HepG2 (cell line): ENCODE measurements around the gene UBE2G2. TPM values are rescaled to one million over a fixed set of nuclear protein-coding genes. Genes with fewer than 3 reads are reported as not detected.

Experiments
- ATAC-seq: fragments of 200-7000 bp; cut with Tn5 transposase; 3 replicates; pipeline ENCODE4 v1.9.1; 2020; ENCODE audit warnings: mild to moderate bottlenecking, moderate library complexity
- BruUV-seq: library from RNA; stranded (reverse); fragments of 400-500 nt; replicated peaks from 2 replicates; lab custom pipeline; 2021; lab: Mats Ljungman, UMichigan
- CTCF ChIA-PET: fragments of 300-600 bp; formaldehyde crosslinking; extraction: SDS; loops from one replicate; lab custom pipeline; 2021; ENCODE audit warnings: low total read pairs, inconsistent platforms, low intra/inter-chr PET ratio; lab: Yijun Ruan, JAX
- POLR2A ChIA-PET: fragments of 350-600 bp; sonication (Branson Sonifier 250); formaldehyde crosslinking; loops from one replicate; lab custom pipeline; 2020; ENCODE audit warnings: antibody characterized with exemption, inconsistent platforms; lab: Yijun Ruan, JAX
- DNase-seq: peaks from one replicate; pipeline ENCODE4 v3.0.0-alpha.2; 2015; ENCODE audit warnings: low spot score
- FAIRE-seq: peaks from 3 replicates; lab custom pipeline; 2011; peaks lifted over from hg19 to GRCh38; lab: Jason Lieb, UNC
- H2AFZ ChIP-seq: one replicate; pipeline ENCODE4 v1.6.1; 2011; ENCODE audit warnings: low read length, inconsistent platforms
- H3K27ac ChIP-seq: fragments of 300-600 bp; 3 replicates; pipeline ENCODE4 v1.8.0; 2011; ENCODE audit warnings: mixed run types, mild to moderate bottlenecking, mixed read lengths, low read length, inconsistent platforms; ENCODE audit not compliant: insufficient read depth; ENCODE audit errors: extremely low read length
- H3K27me3 ChIP-seq, 2 experiments: fragments of 200-600 bp in 1 of 2; 2 replicates in 1 of 2; 3 replicates in 1 of 2; pipeline versions ENCODE4 v1.6.0 to v1.8.0; 2011; ENCODE audit warnings: low read length in 2 of 2, mild to moderate bottlenecking in 2 of 2, moderate library complexity in 2 of 2, inconsistent platforms in 1 of 2; ENCODE audit not compliant: insufficient read depth in 2 of 2, control insufficient read depth in 1 of 2
- H3K36me3 ChIP-seq, 2 experiments: fragments of 200-600 bp in 1 of 2; replicated peaks in 1 of 2; 2 replicates in 1 of 2; 3 replicates in 1 of 2; pipeline versions ENCODE4 v1.5.1 to v1.8.0; 2011; ENCODE audit warnings: low read length in 2 of 2, inconsistent platforms in 1 of 2; ENCODE audit not compliant: insufficient read depth in 2 of 2, control insufficient read depth in 1 of 2
- H3K4me1 ChIP-seq: 2 replicates; pipeline ENCODE4 v1.5.1; 2012; ENCODE audit warnings: low read length, inconsistent platforms; ENCODE audit not compliant: insufficient read depth
- H3K4me2 ChIP-seq: 2 replicates; pipeline ENCODE4 v1.6.0; 2011; ENCODE audit warnings: low read depth, low read length, inconsistent platforms
- H3K4me3 ChIP-seq, 3 experiments: fragments of 200-600 bp in 1 of 3; sonication (generic), shearing (Covaris generic) in 1 of 3; replicated peaks in 1 of 3; 2 replicates each; pipeline ENCODE4 v1.5.1; 2011 to 2016; ENCODE audit warnings: low read length in 3 of 3, inconsistent platforms in 2 of 3, low read depth in 2 of 3, mild to moderate bottlenecking in 2 of 3, control low read depth in 1 of 3, mixed read lengths in 1 of 3; ENCODE audit not compliant: insufficient read depth in 1 of 3
- H3K79me2 ChIP-seq: one replicate; pipeline ENCODE4 v1.6.1; 2011; ENCODE audit warnings: low read length, inconsistent platforms; ENCODE audit not compliant: insufficient read depth
- H3K9ac ChIP-seq: 2 replicates; pipeline ENCODE4 v1.6.0; 2011; ENCODE audit warnings: mild to moderate bottlenecking, low read depth, low read length, inconsistent platforms; ENCODE audit not compliant: insufficient read depth
- H3K9me3 ChIP-seq: 2 replicates; pipeline ENCODE4 v1.5.1; 2012; ENCODE audit warnings: mild to moderate bottlenecking, low read length
- H4K20me1 ChIP-seq: 2 replicates; pipeline ENCODE4 v1.6.0; 2011; ENCODE audit warnings: inconsistent platforms, mild to moderate bottlenecking, low read length, moderate library complexity; ENCODE audit not compliant: insufficient read depth
- DR1 ChIP-seq: sonication (generic); formaldehyde crosslinking; IDR thresholded peaks from 2 replicates; pipeline ENCODE4 v1.8.0; 2021; ENCODE audit warnings: mild to moderate bottlenecking, missing genetic modification reagents, inconsistent platforms
- GABPA ChIP-seq, 2 experiments: IDR thresholded peaks; 2 replicates each; pipeline ENCODE4 v1.6.1; 2011 to 2016; ENCODE audit warnings: low read depth in 2 of 2, low read length in 1 of 2, missing biosample characterization in 1 of 2, missing genetic modification characterization in 1 of 2
- GATAD1 ChIP-seq: IDR thresholded peaks from 2 replicates; pipeline ENCODE4 v1.6.1; 2016; ENCODE audit warnings: missing genetic modification reagents, missing compliant biosample characterization
- KMT2B ChIP-seq: IDR thresholded peaks from 2 replicates; pipeline ENCODE4 v1.6.1; 2016; ENCODE audit warnings: missing genetic modification reagents, missing compliant biosample characterization
- NCOA2 ChIP-seq: sonication (generic); formaldehyde crosslinking; IDR thresholded peaks from 2 replicates; pipeline ENCODE4 v1.8.0; 2022; ENCODE audit warnings: inconsistent platforms
- SAP130 ChIP-seq: IDR thresholded peaks from 2 replicates; pipeline ENCODE4 v1.6.1; 2016; ENCODE audit warnings: low read depth
- SNAI1 ChIP-seq: sonication (generic); formaldehyde crosslinking; IDR thresholded peaks from 2 replicates; pipeline ENCODE4 v1.5.0; 2020; ENCODE audit warnings: mild to moderate bottlenecking, missing genetic modification reagents, borderline replicate concordance
- STAG1 ChIP-seq: sonication (generic); formaldehyde crosslinking; IDR thresholded peaks from 2 replicates; pipeline ENCODE4 v1.4.0; 2020; ENCODE audit warnings: missing genetic modification reagents
- ZBTB38 ChIP-seq: sonication (generic); formaldehyde crosslinking; IDR thresholded peaks from 2 replicates; pipeline ENCODE4 v1.5.1; 2020; ENCODE audit warnings: mild to moderate bottlenecking, missing genetic modification reagents
- ZNF234 ChIP-seq: sonication (generic); formaldehyde crosslinking; conservative IDR thresholded peaks from 2 replicates; pipeline ENCODE4 v1.5.1; 2020; ENCODE audit warnings: mild to moderate bottlenecking, missing genetic modification reagents
- ZNF264 ChIP-seq: sonication (generic); formaldehyde crosslinking; IDR thresholded peaks from 2 replicates; pipeline ENCODE4 v1.4.0; 2020; ENCODE audit warnings: missing genetic modification reagents
- ZNF382 ChIP-seq: sonication (generic); formaldehyde crosslinking; IDR thresholded peaks from 2 replicates; pipeline ENCODE4 v1.5.0; 2020; ENCODE audit warnings: missing genetic modification reagents, mild to moderate bottlenecking, borderline replicate concordance
- ZNF670 ChIP-seq: sonication (generic); formaldehyde crosslinking; IDR thresholded peaks from 2 replicates; pipeline ENCODE4 v1.8.0; 2022; ENCODE audit warnings: mild to moderate bottlenecking, missing genetic modification reagents, borderline replicate concordance
- ZSCAN29 ChIP-seq: sonication (generic); formaldehyde crosslinking; conservative IDR thresholded peaks from 2 replicates; pipeline ENCODE4 v1.4.0; 2020; ENCODE audit warnings: mild to moderate bottlenecking, missing genetic modification reagents
- WGBS: methylation state at CpG from one replicate; pipeline ENCODE4 v1.1.6; 2017; ENCODE audit warnings: low lambda C conversion rate; 5-methylcytosine and 5-hydroxymethylcytosine counted together
- in situ Hi-C: cut with HindIII; loops from 2 replicates; pipeline ENCODE4 v1.10.0; 2017; ENCODE audit warnings: low pct_unique_long_range_greater_than_20kb; ENCODE audit not compliant: extremely low pct_ligation_motif_present
- intact Hi-C: fragments of 100-400 bp; cut with micrococcal nuclease; formaldehyde crosslinking; loops from one replicate; pipeline ENCODE4 v1.10.0; 2022; ENCODE audit not compliant: unreplicated experiment
- polyA plus RNA-seq, 8 experiments: library from polyadenylated mRNA; depleted of rRNA in 3 of 8; stranded (reverse) in 7 of 8; unstranded in 1 of 8; fragments of >200 nt; fragmentation: Illumina TruSeq in 4 of 8; extraction: Trizol in 4 of 8; gene quantifications; 2 replicates each; pipeline versions ENCODE4 v1.2.1 to v1.2.3, GENCODE V29; 2011 to 2016; ENCODE audit warnings: low read depth in 4 of 8, missing spikeins in 1 of 8, mixed read lengths in 1 of 8; ENCODE audit not compliant: insufficient read depth in 1 of 8
- total RNA-seq, 5 experiments: library from RNA; depleted of rRNA; stranded (reverse); fragments of >200 nt; fragmentation: Illumina TruSeq; extraction: Trizol; gene quantifications; 2 replicates each; pipeline ENCODE4 v1.2.3, GENCODE V29; 2016; ENCODE audit warnings: low read depth in 1 of 5
- TF ChIP-seq, protein P1 (sequence below): sonication (generic); formaldehyde crosslinking; IDR thresholded peaks from 2 replicates; pipeline ENCODE4 v1.5.0; 2020; ENCODE audit warnings: mild to moderate bottlenecking, missing genetic modification reagents, moderate library complexity
- TF ChIP-seq, protein P2 (sequence below): IDR thresholded peaks from 2 replicates; pipeline ENCODE4 v1.6.1; 2016; ENCODE audit warnings: missing compliant biosample characterization, missing genetic modification reagents, borderline replicate concordance

The UBE2G2 gene
- total and polyA plus RNA-seq, 2 of the 13 experiments (the other 11 are each of a cell fraction or from before 2014, with no cell fraction given) = 55.4 to 92.0 TPM

DNA sequence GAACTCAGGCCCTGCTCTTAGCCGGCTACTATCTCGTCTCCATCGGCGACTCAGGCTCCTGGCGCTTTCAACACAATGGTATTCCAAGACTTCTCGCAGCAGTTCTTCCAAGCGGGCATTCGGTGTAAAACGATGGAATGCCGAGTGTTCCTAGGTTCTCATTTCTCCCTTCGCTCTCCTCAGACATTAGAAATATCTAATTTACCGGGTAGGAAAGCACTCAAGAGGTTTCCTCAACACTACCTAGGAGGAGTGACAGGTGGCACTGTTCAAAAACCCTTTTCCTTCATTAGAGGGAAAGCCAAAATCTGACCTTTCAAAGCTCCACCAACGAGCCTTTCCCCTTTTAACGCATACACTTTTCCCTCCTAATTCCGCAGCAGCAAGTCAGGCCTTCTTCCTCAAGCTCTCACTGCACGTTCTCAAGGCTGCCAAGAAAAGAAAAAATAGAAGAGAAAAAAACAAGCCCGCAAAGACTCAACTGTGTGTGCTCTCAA, 601 bp downstream of the UBE2G2 start (continued):
- TF ChIP-seq GABPA (IDR thresholded peaks at IDR 0.05; ENCODE audit: low read depth, low read length) (no peak), GABPA (CRISPR knock-in tag; IDR thresholded peaks at IDR 0.05; ENCODE audit: low read depth) (0 out of 2 replicates have a peak, but pooled peaks have one; percentile 36), KMT2B (CRISPR knock-in tag) (no peak), DR1 (CRISPR knock-in tag) (no peak), ZNF670 (no peak), SNAI1 (CRISPR knock-in tag) (0 out of 2 replicates have a peak, but pooled peaks have one; percentile 4), ZSCAN29 (CRISPR knock-in tag) (0 out of 2 replicates have a peak, but pooled peaks have one; percentile 24), ZNF382 (CRISPR knock-in tag) (no peak), ZNF264 (CRISPR knock-in tag) (0 out of 2 replicates have a peak, but pooled peaks have one; percentile 27), STAG1 (CRISPR knock-in tag) (peak; percentile 34)
- TF ChIP-seq, protein P1, sequence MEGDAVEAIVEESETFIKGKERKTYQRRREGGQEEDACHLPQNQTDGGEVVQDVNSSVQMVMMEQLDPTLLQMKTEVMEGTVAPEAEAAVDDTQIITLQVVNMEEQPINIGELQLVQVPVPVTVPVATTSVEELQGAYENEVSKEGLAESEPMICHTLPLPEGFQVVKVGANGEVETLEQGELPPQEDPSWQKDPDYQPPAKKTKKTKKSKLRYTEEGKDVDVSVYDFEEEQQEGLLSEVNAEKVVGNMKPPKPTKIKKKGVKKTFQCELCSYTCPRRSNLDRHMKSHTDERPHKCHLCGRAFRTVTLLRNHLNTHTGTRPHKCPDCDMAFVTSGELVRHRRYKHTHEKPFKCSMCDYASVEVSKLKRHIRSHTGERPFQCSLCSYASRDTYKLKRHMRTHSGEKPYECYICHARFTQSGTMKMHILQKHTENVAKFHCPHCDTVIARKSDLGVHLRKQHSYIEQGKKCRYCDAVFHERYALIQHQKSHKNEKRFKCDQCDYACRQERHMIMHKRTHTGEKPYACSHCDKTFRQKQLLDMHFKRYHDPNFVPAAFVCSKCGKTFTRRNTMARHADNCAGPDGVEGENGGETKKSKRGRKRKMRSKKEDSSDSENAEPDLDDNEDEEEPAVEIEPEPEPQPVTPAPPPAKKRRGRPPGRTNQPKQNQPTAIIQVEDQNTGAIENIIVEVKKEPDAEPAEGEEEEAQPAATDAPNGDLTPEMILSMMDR (CRISPR knock-in tag) = peak; percentile 48

DNA sequence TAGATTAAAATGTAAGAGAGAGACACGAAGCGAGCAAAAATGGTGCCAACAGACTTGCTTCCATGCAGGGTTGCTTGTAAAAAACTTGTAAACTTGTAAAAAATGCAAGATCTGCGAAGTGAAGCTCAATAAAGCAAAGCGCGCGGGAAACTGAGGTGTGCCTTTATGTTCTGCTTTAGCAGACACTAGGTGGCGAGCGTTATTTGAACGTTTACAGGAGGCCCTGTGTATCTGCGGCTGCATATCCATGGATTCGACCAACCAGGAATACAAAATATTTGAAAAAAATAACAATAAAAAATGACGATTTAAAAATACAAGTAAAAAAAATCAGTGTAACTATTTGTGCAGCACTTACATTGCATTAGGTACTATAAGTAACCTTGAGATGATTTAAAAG, 1.5 kb downstream of the UBE2G2 start:
- ATAC-seq (no peak), FAIRE-seq (no peak), DNase-seq (peak; percentile 63)
- in situ Hi-C loops = loop anchor here (5.0 kb wide), 2 partner anchors 47 to 112 kb away; no protein-coding TSS in a partner anchor
- Histone ChIP-seq H3K36me3 (peaks cover under 1 to 16% of the 10 kb centered on the region in 2 experiments; a peak in 4 of 5 replicates), H3K4me2 (peak overlapping the region; percentile 99), H3K9ac (peak overlapping the region; percentile 85; the same call in 1 of the 2 replicates), H2AFZ (no peak overlapping the region), H3K79me2 (peaks cover 63% of the 10 kb centered on the region), H3K27me3 (no peaks in the 10 kb centered on the region; a peak in 1 of 5 replicates), H3K27ac (no peak overlapping the region), H3K4me1 (peaks cover 57% of the 10 kb centered on the region), H3K4me3 (peak overlapping the region; percentile 79 to 86 (median 80); a peak in 5 of 6 replicates), H4K20me1 (peaks cover 14% of the 10 kb centered on the region), H3K9me3 (no peaks in the 10 kb centered on the region)
- ChIA-PET POLR2A (interaction anchor here (2.1 to 5.6 kb wide), 2 partner anchors 15 to 113 kb away, joined by 8 to 31 read pairs; no protein-coding TSS in a partner anchor), CTCF (interaction anchor here (1.7 kb wide), 2 partner anchors 46 to 112 kb away, joined by 4 to 7 read pairs; no protein-coding TSS in a partner anchor)
- no TSS peak for BruUV-seq
- intact Hi-C loops = loop anchor here (1.0 to 5.0 kb wide), 5 partner anchors 46 to 132 kb away; partner anchors contain the start of gene PTTG1IP
- WGBS = 20% methylated on average over 12 of the region's 12 CpGs
- TF ChIP-seq ZBTB38 (CRISPR knock-in tag) = 0 out of 2 replicates have a peak, but pooled peaks have one; percentile 14
- no peak for TF ChIP-seq NCOA2 (CRISPR knock-in tag)
- TF ChIP-seq, protein P2, sequence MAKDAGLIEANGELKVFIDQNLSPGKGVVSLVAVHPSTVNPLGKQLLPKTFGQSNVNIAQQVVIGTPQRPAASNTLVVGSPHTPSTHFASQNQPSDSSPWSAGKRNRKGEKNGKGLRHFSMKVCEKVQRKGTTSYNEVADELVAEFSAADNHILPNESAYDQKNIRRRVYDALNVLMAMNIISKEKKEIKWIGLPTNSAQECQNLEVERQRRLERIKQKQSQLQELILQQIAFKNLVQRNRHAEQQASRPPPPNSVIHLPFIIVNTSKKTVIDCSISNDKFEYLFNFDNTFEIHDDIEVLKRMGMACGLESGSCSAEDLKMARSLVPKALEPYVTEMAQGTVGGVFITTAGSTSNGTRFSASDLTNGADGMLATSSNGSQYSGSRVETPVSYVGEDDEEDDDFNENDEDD = peak; percentile 52; the same call in 1 of the 2 replicates
- no peak for TF ChIP-seq ZNF234
- no peak for TF ChIP-seq GATAD1
- peak; percentile 49 for TF ChIP-seq SAP130 (CRISPR knock-in tag)
